Progenitor cell of endocrine pancreas (in vitro differentiated cells): ENCODE data around the gene BTN3A1. TPM values are rescaled to one million over a fixed set of nuclear protein-coding genes. Genes with fewer than 3 reads are reported as not detected.

Experiments used
- DNase-seq: peaks from one replicate; pipeline ENCODE4 v3.0.0; 2021; ENCODE audit warnings: low spot score; ENCODE audit not compliant: unreplicated experiment
- H3K27ac Mint-ChIP-seq: 2 replicates; pipeline ENCODE4 v1.8.0; 2021; ENCODE audit warnings: mild to moderate bottlenecking, moderate library complexity, mixed read lengths
- H3K27me3 Mint-ChIP-seq: 2 replicates; pipeline ENCODE4 v1.8.0; 2021; ENCODE audit warnings: mixed read lengths
- H3K36me3 Mint-ChIP-seq: 2 replicates; pipeline ENCODE4 v1.8.0; 2022; ENCODE audit warnings: mixed read lengths; ENCODE audit not compliant: insufficient read depth
- H3K4me1 Mint-ChIP-seq: 2 replicates; pipeline ENCODE4 v1.8.0; 2021; ENCODE audit warnings: low read depth, mixed read lengths
- H3K4me3 Mint-ChIP-seq: 2 replicates; pipeline ENCODE4 v1.8.0; 2021; ENCODE audit warnings: low read depth, mild to moderate bottlenecking, moderate library complexity, mixed read lengths
- H3K9me3 Mint-ChIP-seq: 2 replicates; pipeline ENCODE4 v1.8.0; 2021; ENCODE audit warnings: low read depth, mixed read lengths
- CTCF ChIP-seq: fragments of 200-600 bp; sonication (generic); IDR thresholded peaks from one replicate; pipeline ENCODE4 v1.5.0; 2021; ENCODE audit warnings: antibody characterized with exemption, mild to moderate bottlenecking; ENCODE audit not compliant: unreplicated experiment
- total RNA-seq: library from RNA; stranded (reverse); gene quantifications from 2 replicates; pipeline ENCODE4 v1.2.1, GENCODE V29; 2021

The BTN3A1 gene
- total RNA-seq, 1 donor from 2014 or later = 9.6 TPM

GRCh38 chr6:26445934-26446667 is 44.0 kb downstream of the BTN3A1 start:
- no peak overlapping the region for H3K27ac Mint-ChIP-seq
- no peak overlapping the region for H3K4me3 Mint-ChIP-seq
- H3K36me3 Mint-ChIP-seq = peaks cover 2% of the 10 kb centered on the region
- no peak for DNase-seq
- H3K4me1 Mint-ChIP-seq = no peaks in the 10 kb centered on the region
- no peak for TF ChIP-seq CTCF
- peaks cover 20% of the 10 kb centered on the region for H3K27me3 Mint-ChIP-seq
- no peaks in the 10 kb centered on the region for H3K9me3 Mint-ChIP-seq

GRCh38 chr6:26447257-26447656 is 45.2 kb downstream of the BTN3A1 start:
- Mint-ChIP-seq H3K36me3 (peaks cover 2% of the 10 kb centered on the region), H3K4me1 (no peaks in the 10 kb centered on the region), H3K27me3 (peaks cover 20% of the 10 kb centered on the region), H3K27ac (no peak overlapping the region), H3K4me3 (no peak overlapping the region), H3K9me3 (no peaks in the 10 kb centered on the region)
- no peak for DNase-seq
- no peak for TF ChIP-seq CTCF

- H3K4me3 Mint-ChIP-seq = no peak overlapping the region
- TF ChIP-seq CTCF = no peak
- H3K27me3 Mint-ChIP-seq = peaks cover 12% of the 10 kb centered on the region
- H3K9me3 Mint-ChIP-seq = no peaks in the 10 kb centered on the region
- no peaks in the 10 kb centered on the region for H3K4me1 Mint-ChIP-seq
- no peak overlapping the region for H3K27ac Mint-ChIP-seq
- H3K36me3 Mint-ChIP-seq = peaks cover 2% of the 10 kb centered on the region
- no peak for DNase-seq
Observed at GRCh38 chr6:26450240-26450639, 48.2 kb downstream of the BTN3A1 start.

- DNase-seq = no peak
- no peak overlapping the region for H3K27ac Mint-ChIP-seq
- H3K4me1 Mint-ChIP-seq = peaks cover 8% of the 10 kb centered on the region
- peaks cover 2% of the 10 kb centered on the region for H3K36me3 Mint-ChIP-seq
- no peak for TF ChIP-seq CTCF
- peaks cover 12% of the 10 kb centered on the region for H3K27me3 Mint-ChIP-seq
- no peak overlapping the region for H3K4me3 Mint-ChIP-seq
- no peaks in the 10 kb centered on the region for H3K9me3 Mint-ChIP-seq
Observed at GRCh38 chr6:26452631-26453235, 50.7 kb downstream of the BTN3A1 start.

- no peak overlapping the region for H3K27ac Mint-ChIP-seq
- DNase-seq = no peak
Observed at GRCh38 chr6:26454631-26455030, 52.6 kb downstream of the BTN3A1 start.

More at GRCh38 chr6:26454631-26455030, 52.6 kb downstream of the BTN3A1 start:
- Mint-ChIP-seq H3K4me1 (peaks cover 16% of the 10 kb centered on the region), H3K4me3 (no peak overlapping the region), H3K9me3 (no peaks in the 10 kb centered on the region), H3K27me3 (peaks cover 2% of the 10 kb centered on the region), H3K36me3 (peaks cover 2% of the 10 kb centered on the region)
- TF ChIP-seq CTCF = no peak
